ENCODE results near the gene CAMTA1.

The CAMTA1 gene

GRCh38 chr1:7666249-7666648 is 881.0 kb downstream of the CAMTA1 start:
- H3K36me3 ChIP-seq (ENCODE audit: control insufficient read depth in 2 of 2, insufficient read depth in 2 of 2, low read length in 2 of 2), result no peaks in the 10 kb centered on the region

DNA sequence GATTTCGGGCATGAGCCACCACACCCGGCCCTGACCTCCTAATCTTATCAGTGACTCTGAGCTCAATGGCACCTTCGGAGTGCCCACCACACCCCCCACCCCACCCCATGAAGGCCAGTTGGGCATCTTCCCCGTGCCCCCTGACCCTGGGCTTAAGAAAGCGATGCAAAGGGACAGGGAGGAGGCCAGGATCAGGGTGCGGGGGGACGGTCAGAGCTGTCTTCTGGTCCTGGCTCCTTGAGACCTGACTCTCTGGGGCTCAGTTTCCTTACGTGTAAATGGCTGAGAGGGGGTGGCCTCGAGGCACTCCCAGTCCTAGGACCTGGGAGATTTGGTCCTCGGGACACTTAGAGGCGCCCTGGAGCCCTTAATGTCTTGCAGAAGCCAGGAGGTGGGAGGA is 881.9 kb downstream of the CAMTA1 start:
- Histone ChIP-seq H3K9me3 (ENCODE audit: control insufficient read depth in 2 of 2, low read length in 2 of 2) (no peaks in the 10 kb centered on the region), H3K36me3 (ENCODE audit: control insufficient read depth in 2 of 2, insufficient read depth in 2 of 2, low read length in 2 of 2) (no peaks in the 10 kb centered on the region), H3K4me3 (ENCODE audit: low read length in 2 of 2) (no peak overlapping the region), H3K9ac (ENCODE audit: low read length in 2 of 2) (no peak overlapping the region), H3K4me1 (ENCODE audit: control insufficient read depth, insufficient read depth, low read length) (peaks cover 19% of the 10 kb centered on the region), H3K27me3 (ENCODE audit: control insufficient read depth in 1 of 2, insufficient read depth in 2 of 2, low read length in 2 of 2) (peaks cover 7 to 14% of the 10 kb centered on the region in 2 donors), H3K27ac (ENCODE audit: low read length) (no peak overlapping the region)

More at GRCh38 chr1:7666249-7666648, 881.0 kb downstream of the CAMTA1 start:
- Histone ChIP-seq H3K27me3 (ENCODE audit: control insufficient read depth in 1 of 2, insufficient read depth in 2 of 2, low read length in 2 of 2) (peaks cover 7 to 14% of the 10 kb centered on the region in 2 donors), H3K27ac (ENCODE audit: low read length) (no peak overlapping the region), H3K9me3 (ENCODE audit: control insufficient read depth in 2 of 2, low read length in 2 of 2) (no peaks in the 10 kb centered on the region), H3K4me1 (ENCODE audit: control insufficient read depth, insufficient read depth, low read length) (peaks cover 19% of the 10 kb centered on the region), H3K9ac (ENCODE audit: low read length in 2 of 2) (no peak overlapping the region), H3K4me3 (ENCODE audit: low read length in 2 of 2) (no peak overlapping the region)

DNA sequence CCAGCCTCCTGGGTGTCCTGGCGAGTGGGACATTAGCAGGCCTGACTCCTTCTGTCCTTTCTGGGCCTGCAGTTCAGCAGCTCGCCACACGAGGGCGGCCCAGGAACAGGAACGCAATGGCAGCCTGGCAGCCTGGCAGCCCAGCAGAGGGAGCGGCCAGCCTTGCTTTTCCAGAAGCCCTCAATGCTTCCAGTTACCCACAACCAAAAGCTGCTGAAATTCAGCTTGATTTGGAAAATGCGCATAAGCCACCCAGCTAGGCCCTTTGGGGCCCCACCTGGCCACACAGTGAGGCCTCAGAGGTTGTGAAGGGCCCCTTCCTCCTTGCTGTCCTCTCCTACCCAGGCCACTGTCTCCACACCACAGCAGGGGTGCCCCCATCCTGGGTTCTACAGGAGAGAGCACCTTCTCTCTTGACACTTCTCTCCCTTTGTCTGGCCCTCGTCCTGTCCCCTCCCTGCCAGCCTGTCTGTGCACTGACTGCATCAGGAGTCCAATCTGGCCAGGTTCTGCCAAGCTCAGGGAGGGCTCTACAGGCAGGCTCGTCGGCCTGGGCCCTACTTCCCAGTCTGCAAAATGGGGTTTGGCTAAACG is 882.5 kb downstream of the CAMTA1 start:
- Histone ChIP-seq H3K9ac (ENCODE audit: low read length in 2 of 2) (no peak overlapping the region), H3K9me3 (ENCODE audit: control insufficient read depth in 2 of 2, low read length in 2 of 2) (no peaks in the 10 kb centered on the region), H3K27ac (ENCODE audit: low read length) (no peak overlapping the region), H3K36me3 (ENCODE audit: control insufficient read depth in 2 of 2, insufficient read depth in 2 of 2, low read length in 2 of 2) (no peaks in the 10 kb centered on the region), H3K4me1 (ENCODE audit: control insufficient read depth, insufficient read depth, low read length) (peaks cover 19% of the 10 kb centered on the region), H3K27me3 (ENCODE audit: control insufficient read depth in 1 of 2, insufficient read depth in 2 of 2, low read length in 2 of 2) (peaks cover 7 to 14% of the 10 kb centered on the region in 2 donors), H3K4me3 (ENCODE audit: low read length in 2 of 2) (no peak overlapping the region)

DNA sequence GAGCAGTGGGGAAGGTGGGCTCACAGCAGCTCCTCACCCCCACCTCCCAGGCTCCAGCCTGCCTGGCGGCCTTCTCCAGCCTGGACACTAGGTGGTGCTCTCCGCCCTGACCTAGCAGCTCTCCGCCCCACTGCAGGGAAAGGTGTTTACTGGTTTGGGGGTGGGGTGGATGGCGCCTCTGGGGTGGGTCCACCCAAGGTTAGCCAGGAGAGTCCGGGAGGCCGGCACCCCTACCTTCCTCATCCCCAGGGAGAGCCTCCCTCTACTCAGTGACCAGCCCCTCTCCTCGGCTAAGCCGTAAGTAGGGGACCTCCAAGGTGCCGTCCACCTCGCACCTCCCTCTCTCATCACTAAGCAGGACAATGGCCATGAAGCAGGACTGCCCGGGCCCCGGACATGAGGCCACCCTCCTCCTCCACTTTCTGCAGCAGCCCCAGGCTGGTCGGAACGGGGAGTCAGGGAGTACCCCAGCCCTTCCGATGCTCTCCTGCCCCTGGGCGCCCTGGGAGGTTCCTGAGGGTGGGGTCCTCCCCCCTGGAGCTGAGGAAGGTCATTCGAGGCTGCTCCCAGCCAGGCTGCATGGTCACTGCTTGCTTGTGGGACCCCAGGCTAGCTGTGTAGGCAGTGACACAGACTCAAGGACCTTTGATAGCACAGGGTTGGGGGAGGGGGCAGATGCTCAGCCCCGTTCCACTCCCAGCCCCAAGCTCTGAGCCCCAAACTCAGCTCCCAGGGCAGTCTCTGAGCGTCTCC is 884.5 kb downstream of the CAMTA1 start:
- Histone ChIP-seq H3K27me3 (ENCODE audit: control insufficient read depth in 1 of 2, insufficient read depth in 2 of 2, low read length in 2 of 2) (peaks cover 7 to 14% of the 10 kb centered on the region in 2 donors), H3K27ac (ENCODE audit: low read length) (no peak overlapping the region)

GRCh38 chr1:7670334-7671145 is 885.3 kb downstream of the CAMTA1 start:
- H3K9me3 ChIP-seq (ENCODE audit: control insufficient read depth in 2 of 2, low read length in 2 of 2), result no peaks in the 10 kb centered on the region
- no peak overlapping the region for H3K27ac ChIP-seq (ENCODE audit: low read length)
- H3K4me3 ChIP-seq (ENCODE audit: low read length in 2 of 2), result no peak overlapping the region
- peaks cover 7 to 14% of the 10 kb centered on the region in 2 donors for H3K27me3 ChIP-seq (ENCODE audit: control insufficient read depth in 1 of 2, insufficient read depth in 2 of 2, low read length in 2 of 2)
- H3K9ac ChIP-seq (ENCODE audit: low read length in 2 of 2), result no peak overlapping the region
- no peaks in the 10 kb centered on the region for H3K36me3 ChIP-seq (ENCODE audit: control insufficient read depth in 2 of 2, insufficient read depth in 2 of 2, low read length in 2 of 2)
- H3K4me1 ChIP-seq (ENCODE audit: control insufficient read depth, insufficient read depth, low read length), result peaks cover 19% of the 10 kb centered on the region

More for the DNA sequence above, 884.5 kb downstream of the CAMTA1 start:
- H3K4me1 ChIP-seq (ENCODE audit: control insufficient read depth, insufficient read depth, low read length), result peaks cover 19% of the 10 kb centered on the region
- H3K9ac ChIP-seq (ENCODE audit: low read length in 2 of 2), result no peak overlapping the region
- peak overlapping the region in 1 of 2 donors; percentile 8 for H3K4me3 ChIP-seq (ENCODE audit: low read length in 2 of 2)
- no peaks in the 10 kb centered on the region for H3K9me3 ChIP-seq (ENCODE audit: control insufficient read depth in 2 of 2, low read length in 2 of 2)
- no peaks in the 10 kb centered on the region for H3K36me3 ChIP-seq (ENCODE audit: control insufficient read depth in 2 of 2, insufficient read depth in 2 of 2, low read length in 2 of 2)

- no peak overlapping the region for H3K4me3 ChIP-seq (ENCODE audit: low read length in 2 of 2)
- H3K4me1 ChIP-seq (ENCODE audit: control insufficient read depth, insufficient read depth, low read length), result peaks cover 19% of the 10 kb centered on the region
- no peak overlapping the region for H3K27ac ChIP-seq (ENCODE audit: low read length)
- H3K9me3 ChIP-seq (ENCODE audit: control insufficient read depth in 2 of 2, low read length in 2 of 2), result no peaks in the 10 kb centered on the region
- peaks cover 7 to 14% of the 10 kb centered on the region in 2 donors for H3K27me3 ChIP-seq (ENCODE audit: control insufficient read depth in 1 of 2, insufficient read depth in 2 of 2, low read length in 2 of 2)
- no peaks in the 10 kb centered on the region for H3K36me3 ChIP-seq (ENCODE audit: control insufficient read depth in 2 of 2, insufficient read depth in 2 of 2, low read length in 2 of 2)
- H3K9ac ChIP-seq (ENCODE audit: low read length in 2 of 2), result no peak overlapping the region
These were observed 885.9 kb downstream of the CAMTA1 start for GRCh38 chr1:7671146-7671465.

DNA sequence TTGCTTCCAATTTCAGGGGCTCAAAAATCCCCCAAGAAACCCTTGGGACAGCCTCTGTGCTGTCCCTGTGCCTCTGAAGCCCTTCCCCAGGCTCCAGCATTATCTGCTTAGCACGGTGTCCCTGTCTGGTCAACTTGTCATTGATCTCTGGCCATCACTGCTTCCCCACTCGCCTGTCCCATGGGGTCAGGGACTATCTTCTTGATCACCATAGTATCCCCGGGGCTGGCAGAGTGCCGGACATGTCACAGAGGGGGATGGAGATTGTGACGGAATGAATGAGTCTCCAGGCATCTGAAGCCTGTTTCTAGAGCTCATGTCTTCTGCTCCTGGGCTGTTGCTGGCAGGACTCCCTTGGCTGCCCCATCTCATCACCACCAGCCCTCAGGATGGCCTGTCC is 886.4 kb downstream of the CAMTA1 start:
- Histone ChIP-seq H3K9ac (ENCODE audit: low read length in 2 of 2) (no peak overlapping the region), H3K27ac (ENCODE audit: low read length) (no peak overlapping the region), H3K4me1 (ENCODE audit: control insufficient read depth, insufficient read depth, low read length) (peaks cover 19% of the 10 kb centered on the region), H3K27me3 (ENCODE audit: control insufficient read depth in 1 of 2, insufficient read depth in 2 of 2, low read length in 2 of 2) (peaks cover 7 to 14% of the 10 kb centered on the region in 2 donors), H3K36me3 (ENCODE audit: control insufficient read depth in 2 of 2, insufficient read depth in 2 of 2, low read length in 2 of 2) (no peaks in the 10 kb centered on the region), H3K4me3 (ENCODE audit: low read length in 2 of 2) (no peak overlapping the region), H3K9me3 (ENCODE audit: control insufficient read depth in 2 of 2, low read length in 2 of 2) (no peaks in the 10 kb centered on the region)

- Histone ChIP-seq H3K4me3 (ENCODE audit: low read length in 2 of 2) (no peak overlapping the region), H3K27me3 (ENCODE audit: control insufficient read depth in 1 of 2, insufficient read depth in 2 of 2, low read length in 2 of 2) (peaks cover 7 to 14% of the 10 kb centered on the region in 2 donors), H3K4me1 (ENCODE audit: control insufficient read depth, insufficient read depth, low read length) (peaks cover 15% of the 10 kb centered on the region), H3K9ac (ENCODE audit: low read length in 2 of 2) (no peak overlapping the region), H3K27ac (ENCODE audit: low read length) (no peak overlapping the region), H3K9me3 (ENCODE audit: control insufficient read depth in 2 of 2, low read length in 2 of 2) (no peaks in the 10 kb centered on the region), H3K36me3 (ENCODE audit: control insufficient read depth in 2 of 2, insufficient read depth in 2 of 2, low read length in 2 of 2) (no peaks in the 10 kb centered on the region)
These were observed 887.6 kb downstream of the CAMTA1 start for GRCh38 chr1:7672864-7673263.

DNA sequence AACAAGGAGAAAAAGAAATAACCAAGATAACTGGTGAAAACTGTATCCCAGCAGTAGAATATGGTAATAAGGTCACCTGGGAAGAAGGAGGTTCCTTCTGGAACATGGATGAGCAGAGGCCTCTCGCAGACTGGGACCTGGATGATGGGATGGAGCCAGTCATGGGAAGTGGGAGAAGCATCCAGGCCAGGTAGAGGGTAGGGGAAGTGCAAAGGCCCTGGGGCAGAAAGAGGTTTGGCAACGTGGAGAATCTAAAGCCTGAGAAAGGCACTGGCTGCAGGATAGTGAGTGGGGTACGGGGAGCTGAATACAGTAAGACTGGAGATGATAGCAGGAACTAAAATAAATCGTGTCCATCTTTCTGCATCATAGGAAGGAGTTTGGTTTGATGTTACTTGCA is 889.7 kb downstream of the CAMTA1 start:
- Histone ChIP-seq H3K4me3 (ENCODE audit: low read length in 2 of 2) (no peak overlapping the region), H3K4me1 (ENCODE audit: control insufficient read depth, insufficient read depth, low read length) (peaks cover 10% of the 10 kb centered on the region), H3K27me3 (ENCODE audit: control insufficient read depth in 1 of 2, insufficient read depth in 2 of 2, low read length in 2 of 2) (peaks cover 4% of the 10 kb centered on the region in 2 donors), H3K36me3 (ENCODE audit: control insufficient read depth in 2 of 2, insufficient read depth in 2 of 2, low read length in 2 of 2) (no peaks in the 10 kb centered on the region), H3K9me3 (ENCODE audit: control insufficient read depth in 2 of 2, low read length in 2 of 2) (no peaks in the 10 kb centered on the region), H3K27ac (ENCODE audit: low read length) (no peak overlapping the region), H3K9ac (ENCODE audit: low read length in 2 of 2) (no peak overlapping the region)

- H3K4me1 ChIP-seq (ENCODE audit: control insufficient read depth, insufficient read depth, low read length), result peaks cover 6% of the 10 kb centered on the region
- H3K9ac ChIP-seq (ENCODE audit: low read length in 2 of 2), result no peak overlapping the region
- H3K36me3 ChIP-seq (ENCODE audit: control insufficient read depth in 2 of 2, insufficient read depth in 2 of 2, low read length in 2 of 2), result no peaks in the 10 kb centered on the region
- H3K27ac ChIP-seq (ENCODE audit: low read length), result no peak overlapping the region
- H3K9me3 ChIP-seq (ENCODE audit: control insufficient read depth in 2 of 2, low read length in 2 of 2), result no peaks in the 10 kb centered on the region
- H3K4me3 ChIP-seq (ENCODE audit: low read length in 2 of 2), result no peak overlapping the region
- no peaks in the 10 kb centered on the region for H3K27me3 ChIP-seq (ENCODE audit: control insufficient read depth in 1 of 2, insufficient read depth in 2 of 2, low read length in 2 of 2)
These were observed 890.4 kb downstream of the CAMTA1 start for GRCh38 chr1:7675431-7676273.
